Measurements from ENCODE around the gene ACADS.

Gene ACADS

GRCh38 chr12:120738252-120739030, 12.8 kb downstream of the ACADS start:
- DNase-seq (ENCODE audit: low read depth, low spot score), result no peak
- Histone ChIP-seq H3K36me3 (ENCODE audit: insufficient read depth, low read length) (no peaks in the 10 kb centered on the region), H3K4me3 (no peak overlapping the region), H3K9ac (ENCODE audit: insufficient read length) (no peak overlapping the region), H3K27ac (no peak overlapping the region), H3K9me3 (ENCODE audit: low read depth, low read length) (no peaks in the 10 kb centered on the region)
- TF ChIP-seq POLR2AphosphoS5 (IDR thresholded peaks at IDR 0.05; ENCODE audit: borderline replicate concordance, low read depth, low read length) (no peak), FOXP2 (optimal IDR thresholded peaks at IDR 0.05; ENCODE audit: control extremely low read depth, extremely low read length, insufficient read depth) (no peak), EZH2 (IDR thresholded peaks at IDR 0.05) (no peak)

GRCh38 chr12:120739031-120739762, 13.6 kb downstream of the ACADS start:
- Histone ChIP-seq H3K9me3 (ENCODE audit: low read depth, low read length) (no peaks in the 10 kb centered on the region), H3K36me3 (ENCODE audit: insufficient read depth, low read length) (no peaks in the 10 kb centered on the region), H3K9ac (ENCODE audit: insufficient read length) (no peak overlapping the region), H3K27ac (no peak overlapping the region), H3K4me3 (no peak overlapping the region)
- no peak for DNase-seq (ENCODE audit: low read depth, low spot score)
- TF ChIP-seq POLR2AphosphoS5 (IDR thresholded peaks at IDR 0.05; ENCODE audit: borderline replicate concordance, low read depth, low read length) (no peak), FOXP2 (optimal IDR thresholded peaks at IDR 0.05; ENCODE audit: control extremely low read depth, extremely low read length, insufficient read depth) (no peak), EZH2 (IDR thresholded peaks at IDR 0.05) (no peak)

GRCh38 chr12:120739821-120740613, 14.4 kb downstream of the ACADS start:
- H3K27ac ChIP-seq, result no peak overlapping the region

GRCh38 chr12:120740871-120741270, 15.2 kb downstream of the ACADS start:
- TF ChIP-seq EZH2 (IDR thresholded peaks at IDR 0.05), result no peak
- no peak for TF ChIP-seq POLR2AphosphoS5 (IDR thresholded peaks at IDR 0.05; ENCODE audit: borderline replicate concordance, low read depth, low read length)
- TF ChIP-seq FOXP2 (optimal IDR thresholded peaks at IDR 0.05; ENCODE audit: control extremely low read depth, extremely low read length, insufficient read depth), result no peak
- no peaks in the 10 kb centered on the region for H3K9me3 ChIP-seq (ENCODE audit: low read depth, low read length)
- DNase-seq (ENCODE audit: low read depth, low spot score), result no peak
- no peaks in the 10 kb centered on the region for H3K36me3 ChIP-seq (ENCODE audit: insufficient read depth, low read length)
- H3K4me3 ChIP-seq, result no peak overlapping the region
- H3K27ac ChIP-seq, result no peak overlapping the region
- no peak overlapping the region for H3K9ac ChIP-seq (ENCODE audit: insufficient read length)

More at GRCh38 chr12:120739821-120740613, 14.4 kb downstream of the ACADS start:
- Histone ChIP-seq H3K4me3 (no peak overlapping the region), H3K9me3 (ENCODE audit: low read depth, low read length) (no peaks in the 10 kb centered on the region), H3K36me3 (ENCODE audit: insufficient read depth, low read length) (no peaks in the 10 kb centered on the region), H3K9ac (ENCODE audit: insufficient read length) (no peak overlapping the region)
- TF ChIP-seq FOXP2 (optimal IDR thresholded peaks at IDR 0.05; ENCODE audit: control extremely low read depth, extremely low read length, insufficient read depth), result no peak
- no peak for TF ChIP-seq EZH2 (IDR thresholded peaks at IDR 0.05)
- TF ChIP-seq POLR2AphosphoS5 (IDR thresholded peaks at IDR 0.05; ENCODE audit: borderline replicate concordance, low read depth, low read length), result no peak
- no peak for DNase-seq (ENCODE audit: low read depth, low spot score)

- Histone ChIP-seq H3K4me3 (no peak overlapping the region), H3K36me3 (ENCODE audit: insufficient read depth, low read length) (no peaks in the 10 kb centered on the region)
Observed at GRCh38 chr12:120741476-120742421, 16.1 kb downstream of the ACADS start.

GRCh38 chr12:120744922-120745493, 19.4 kb downstream of the ACADS start:
- no peaks in the 10 kb centered on the region for H3K9me3 ChIP-seq (ENCODE audit: low read depth, low read length)
- H3K27ac ChIP-seq, result no peak overlapping the region
- no peak overlapping the region for H3K4me3 ChIP-seq
- no peak for TF ChIP-seq FOXP2 (optimal IDR thresholded peaks at IDR 0.05; ENCODE audit: control extremely low read depth, extremely low read length, insufficient read depth)
- TF ChIP-seq POLR2AphosphoS5 (IDR thresholded peaks at IDR 0.05; ENCODE audit: borderline replicate concordance, low read depth, low read length), result no peak
- TF ChIP-seq EZH2 (IDR thresholded peaks at IDR 0.05), result no peak
- DNase-seq (ENCODE audit: low read depth, low spot score), result no peak
- H3K9ac ChIP-seq (ENCODE audit: insufficient read length), result no peak overlapping the region
- H3K36me3 ChIP-seq (ENCODE audit: insufficient read depth, low read length), result no peaks in the 10 kb centered on the region

More at GRCh38 chr12:120741476-120742421, 16.1 kb downstream of the ACADS start:
- TF ChIP-seq POLR2AphosphoS5 (IDR thresholded peaks at IDR 0.05; ENCODE audit: borderline replicate concordance, low read depth, low read length), result no peak
- TF ChIP-seq FOXP2 (optimal IDR thresholded peaks at IDR 0.05; ENCODE audit: control extremely low read depth, extremely low read length, insufficient read depth), result no peak
- no peaks in the 10 kb centered on the region for H3K9me3 ChIP-seq (ENCODE audit: low read depth, low read length)
- no peak for DNase-seq (ENCODE audit: low read depth, low spot score)
- H3K9ac ChIP-seq (ENCODE audit: insufficient read length), result no peak overlapping the region
- no peak overlapping the region for H3K27ac ChIP-seq

GRCh38 chr12:120748242-120748641, 22.6 kb downstream of the ACADS start:
- Histone ChIP-seq H3K9ac (ENCODE audit: insufficient read length) (no peak overlapping the region), H3K9me3 (ENCODE audit: low read depth, low read length) (no peaks in the 10 kb centered on the region), H3K4me3 (no peak overlapping the region), H3K36me3 (ENCODE audit: insufficient read depth, low read length) (no peaks in the 10 kb centered on the region), H3K27ac (no peak overlapping the region)
- no peak for DNase-seq (ENCODE audit: low read depth, low spot score)
- TF ChIP-seq FOXP2 (optimal IDR thresholded peaks at IDR 0.05; ENCODE audit: control extremely low read depth, extremely low read length, insufficient read depth) (no peak), POLR2AphosphoS5 (IDR thresholded peaks at IDR 0.05; ENCODE audit: borderline replicate concordance, low read depth, low read length) (no peak), EZH2 (IDR thresholded peaks at IDR 0.05) (no peak)

Measured in SK-N-MC (cell line).